GM18907 (cell line): ENCODE results near the gene STAMBP.
"Not testable (repeated sequence)": the region's sequence is repeated elsewhere in the genome, so short reads cannot be mapped to it uniquely, and the experiment has no call there.

Source experiments
- ATAC-seq: cut with Tn5 transposase; IDR thresholded peaks from one replicate; pipeline ENCODE4 v1.9.1; 2021; ENCODE audit warnings: mild to moderate bottlenecking, moderate library complexity; ENCODE audit not compliant: unreplicated experiment

STAMBP gene

GRCh38 chr2:73885406-73885805, 56.6 kb downstream of the STAMBP start:
- ATAC-seq = no peak

- no peak for ATAC-seq
These were observed 57.6 kb downstream of the STAMBP start for GRCh38 chr2:73886357-73886756.

GRCh38 chr2:73887596-73888353, 59.0 kb downstream of the STAMBP start:
- ATAC-seq = not testable (repeated sequence)

- no peak for ATAC-seq
These were observed 59.6 kb downstream of the STAMBP start for GRCh38 chr2:73888388-73888787.

- no peak for ATAC-seq
These were observed 60.4 kb downstream of the STAMBP start for GRCh38 chr2:73889206-73889605.

- no peak for ATAC-seq
These were observed 61.7 kb downstream of the STAMBP start for GRCh38 chr2:73890301-73891092.

- no peak for ATAC-seq
These were observed 62.6 kb downstream of the STAMBP start for GRCh38 chr2:73891276-73891901.

GRCh38 chr2:73892631-73893329, 64.0 kb downstream of the STAMBP start, which contains the start of gene ACTG2:
Gene ACTG2 (plus strand): TSS chr2:73893008. CDS start chr2:73901312, 8,304 bp downstream.
- no peak for ATAC-seq

- ATAC-seq = no peak
These were observed 65.2 kb downstream of the STAMBP start for GRCh38 chr2:73893764-73894474.

- no peak for ATAC-seq
These were observed 65.7 kb downstream of the STAMBP start for GRCh38 chr2:73894475-73894850.

GRCh38 chr2:73894877-73895276, 66.1 kb downstream of the STAMBP start:
- ATAC-seq = no peak

- no peak for ATAC-seq
These were observed 66.7 kb downstream of the STAMBP start for GRCh38 chr2:73895473-73895872.

- ATAC-seq = peak; percentile 77
These were observed 67.8 kb downstream of the STAMBP start for GRCh38 chr2:73896362-73897239.

- peak; percentile 17 for ATAC-seq
These were observed 68.5 kb downstream of the STAMBP start for GRCh38 chr2:73897240-73897583.

- ATAC-seq = no peak
These were observed 69.2 kb downstream of the STAMBP start for GRCh38 chr2:73897934-73898333.

- ATAC-seq = no peak
These were observed 71.1 kb downstream of the STAMBP start for GRCh38 chr2:73899801-73900336.

GRCh38 chr2:73901143-73901542, 72.4 kb downstream of the STAMBP start:
- ATAC-seq = no peak

- ATAC-seq = no peak
These were observed 73.5 kb downstream of the STAMBP start for GRCh38 chr2:73902284-73902683.

GRCh38 chr2:73903313-73903712, 74.6 kb downstream of the STAMBP start:
- no peak for ATAC-seq
